GM13976 (cell line): Measurements from ENCODE around the gene KMO.

Experiments
- DNase-seq: peaks from one replicate; pipeline ENCODE4 v3.0.0; 2012; ENCODE audit warnings: low spot score
- CTCF ChIP-seq: IDR thresholded peaks from 2 replicates; pipeline ENCODE4 v1.5.1; 2012; ENCODE audit warnings: borderline replicate concordance, mild to moderate bottlenecking; ENCODE audit not compliant: insufficient read depth; ENCODE audit errors: extremely low read depth, missing control alignments, control extremely low read depth
- in situ Hi-C: fragments of 300-500 bp; cut with MboI; formaldehyde crosslinking; loops from one replicate; pipeline ENCODE4 v1.12.0; 2022; ENCODE audit warnings: low sequenced_read_pairs, mixed read lengths, inconsistent platforms; ENCODE audit not compliant: unreplicated experiment

KMO gene

GRCh38 chr1:241615043-241615974 is 83.1 kb downstream of the KMO start:
- DNase-seq = no peak
- in situ Hi-C loops = loop anchor here (10.0 kb wide), 1 partner anchor 379 kb away; the partner anchor contains the start of gene MAP1LC3C
- TF ChIP-seq CTCF = no peak

- in situ Hi-C loops = loop anchor here (10.0 kb wide), 1 partner anchor 377 kb away; the partner anchor contains the start of gene MAP1LC3C
- no peak for TF ChIP-seq CTCF
- no peak for DNase-seq
Measured at GRCh38 chr1:241617426-241617825, 85.2 kb downstream of the KMO start.

- no peak for DNase-seq
- in situ Hi-C loops = loop anchor here (10.0 kb wide), 1 partner anchor 212 kb away; no protein-coding TSS in a partner anchor
- no peak for TF ChIP-seq CTCF
Measured at GRCh38 chr1:241622669-241623068, 90.5 kb downstream of the KMO start.

DNA sequence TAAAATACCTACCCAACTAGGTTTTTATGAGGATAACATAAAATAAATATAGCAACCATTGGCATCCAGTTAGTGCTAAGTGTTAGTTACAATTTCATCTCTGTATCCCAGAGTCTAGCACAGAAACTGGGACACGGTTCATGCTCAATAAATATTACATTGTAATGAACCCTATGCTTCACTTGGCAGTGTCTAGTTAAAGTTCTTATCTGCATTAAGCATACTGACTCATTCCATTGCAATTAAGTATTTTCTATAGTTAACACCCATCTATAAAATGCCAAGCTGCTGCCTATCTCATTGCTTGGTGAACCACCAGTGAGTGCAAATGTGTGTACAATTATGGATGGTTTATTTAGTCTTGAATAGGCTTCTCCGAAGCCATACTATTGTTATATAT is 92.8 kb downstream of the KMO start:
- DNase-seq = no peak
- no peak for TF ChIP-seq CTCF
- in situ Hi-C loops = loop anchor here (10.0 kb wide), 1 partner anchor 210 kb away; no protein-coding TSS in a partner anchor

GRCh38 chr1:241627453-241628259 is 95.5 kb downstream of the KMO start:
- peak; percentile 36 for DNase-seq
- in situ Hi-C loops = loop anchor here (10.0 kb wide), 1 partner anchor 207 kb away; no protein-coding TSS in a partner anchor
- TF ChIP-seq CTCF = peak; percentile 31

DNA sequence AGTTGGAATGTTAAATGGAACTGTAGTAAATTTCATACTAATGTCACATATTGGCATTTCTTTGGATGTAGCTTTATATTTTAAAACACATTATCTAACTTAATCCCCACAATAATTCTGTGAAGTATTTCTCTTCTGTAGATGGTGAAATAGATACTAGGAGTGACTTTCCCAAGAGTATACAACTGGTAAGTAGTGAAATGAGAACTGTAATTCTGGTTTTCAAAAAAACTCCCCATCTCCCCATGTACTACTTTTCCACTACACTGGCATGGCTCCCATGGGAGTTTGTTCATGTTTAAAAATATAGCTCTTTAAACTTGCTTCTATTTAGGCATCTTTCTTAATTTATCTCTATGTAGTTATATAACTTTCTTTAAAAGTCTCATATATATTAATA is 97.8 kb downstream of the KMO start:
- DNase-seq = no peak
- in situ Hi-C loops = no loop called here
- TF ChIP-seq CTCF = no peak
